GM18868 (cell line): ENCODE measurements around the gene ZNF281.
"Not testable (repeated sequence)": the region's sequence is repeated elsewhere in the genome, so short reads cannot be mapped to it uniquely, and the experiment has no call there.

Source experiments
- ATAC-seq: cut with Tn5 transposase; IDR thresholded peaks from one replicate; pipeline ENCODE4 v1.9.1; 2021; ENCODE audit warnings: mild to moderate bottlenecking, moderate library complexity; ENCODE audit not compliant: unreplicated experiment

ZNF281 gene

GRCh38 chr1:200365897-200366426 is 43.9 kb downstream of the ZNF281 start:
- ATAC-seq, result peak; percentile 33

- ATAC-seq, result no peak
These were observed 45.0 kb downstream of the ZNF281 start for GRCh38 chr1:200364831-200365230.

DNA sequence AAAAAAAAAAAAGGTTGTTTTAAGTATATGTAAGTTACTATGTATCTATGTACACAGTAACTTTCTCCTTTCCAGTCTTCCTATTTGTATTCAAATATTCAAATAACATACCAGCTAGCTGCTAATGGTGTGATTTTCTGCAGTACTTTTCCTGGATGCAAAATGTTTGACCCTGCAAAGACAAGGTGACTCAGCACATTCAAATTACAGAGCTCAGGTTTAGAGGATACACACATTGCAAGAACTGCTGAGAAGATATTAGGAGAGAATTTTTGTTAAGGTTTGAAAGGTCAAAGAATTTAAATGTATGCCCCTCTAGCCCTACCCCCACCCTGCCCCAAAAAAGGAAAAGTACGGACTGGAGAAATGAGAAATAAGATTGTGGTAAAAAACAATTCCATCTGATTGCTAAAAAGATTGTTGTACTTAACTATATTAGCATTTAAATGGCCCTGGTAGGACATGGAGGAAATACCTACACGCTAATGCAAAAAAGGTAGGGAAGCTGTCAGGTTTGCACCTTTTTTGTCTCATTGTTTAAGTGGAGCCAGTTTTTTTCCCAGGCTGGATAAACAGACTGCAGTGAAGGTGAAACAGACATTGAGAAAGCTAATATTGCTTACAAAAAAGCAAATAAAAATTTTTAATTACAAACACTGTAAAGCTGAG is 45.6 kb downstream of the ZNF281 start:
- ATAC-seq, result no peak

- ATAC-seq, result peak; percentile 70
These were observed 46.4 kb downstream of the ZNF281 start for GRCh38 chr1:200363264-200363933.

GRCh38 chr1:200362421-200362820 is 47.4 kb downstream of the ZNF281 start:
- no peak for ATAC-seq

DNA sequence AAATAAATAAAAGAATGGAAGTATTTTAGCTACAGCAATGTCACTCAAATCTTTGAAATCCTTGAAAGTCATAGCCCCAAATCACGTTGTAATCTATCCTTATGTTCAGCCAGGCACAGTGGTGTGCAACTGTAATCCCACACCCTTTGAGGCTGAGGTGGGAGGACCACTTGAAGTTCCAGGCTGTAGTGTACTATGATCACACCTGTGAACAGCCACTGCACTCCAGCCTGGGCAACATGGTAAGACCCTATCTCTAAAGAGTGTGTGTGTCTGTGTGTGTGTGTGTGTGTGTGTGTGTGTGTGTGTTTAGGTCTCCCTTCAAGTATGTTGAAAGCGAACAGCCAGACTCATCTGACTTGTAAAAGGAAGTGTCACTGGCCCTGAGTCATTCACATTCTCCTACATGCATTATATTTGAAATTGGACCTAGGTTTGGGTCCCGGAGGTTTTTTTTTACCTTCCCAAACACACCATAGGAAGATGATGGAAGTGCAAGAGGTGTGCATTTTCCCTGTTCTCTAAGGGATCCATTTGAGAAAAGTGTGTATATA is 50.1 kb downstream of the ZNF281 start:
- no peak for ATAC-seq

- ATAC-seq, result not testable (repeated sequence)
These were observed 51.9 kb downstream of the ZNF281 start for GRCh38 chr1:200357925-200358324.

GRCh38 chr1:200355801-200356200 is 54.0 kb downstream of the ZNF281 start:
- no peak for ATAC-seq
